SKM-1 (cell line): ENCODE measurements around the gene PAX8.

Experiments
- DNase-seq: peaks from one replicate; lab custom pipeline; 2025; ENCODE audit not compliant: unreplicated experiment; lab: John Stamatoyannopoulos, UW

PAX8 gene

DNA sequence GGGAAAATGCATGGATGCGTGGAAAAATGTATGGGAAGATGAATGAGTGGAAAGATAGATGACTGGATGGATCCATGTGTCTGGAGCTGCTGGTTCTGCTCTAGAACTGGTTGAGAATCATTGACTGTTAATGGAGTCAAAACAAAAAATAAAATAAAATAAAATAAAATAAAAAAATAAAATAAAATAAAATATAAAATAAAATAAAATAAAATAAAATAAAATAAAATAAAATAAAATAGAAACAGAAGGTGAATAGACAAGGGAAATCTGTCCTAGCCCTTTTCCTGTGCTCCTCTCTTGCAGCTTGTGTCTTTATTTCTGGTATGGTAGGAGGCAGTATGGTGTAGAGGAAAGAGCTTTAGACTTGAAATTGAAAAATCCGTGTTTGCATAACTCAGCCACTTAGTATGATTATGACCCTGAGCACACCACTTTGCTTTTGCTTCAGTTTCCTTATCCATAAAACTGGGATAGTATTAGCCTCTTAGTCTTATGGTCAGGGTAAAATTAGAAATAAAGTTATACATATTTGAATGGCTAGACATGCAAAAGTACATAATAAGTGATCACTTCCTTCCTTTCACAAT lies 54.0 kb downstream of the PAX8 start:
- DNase-seq, result no peak

DNA sequence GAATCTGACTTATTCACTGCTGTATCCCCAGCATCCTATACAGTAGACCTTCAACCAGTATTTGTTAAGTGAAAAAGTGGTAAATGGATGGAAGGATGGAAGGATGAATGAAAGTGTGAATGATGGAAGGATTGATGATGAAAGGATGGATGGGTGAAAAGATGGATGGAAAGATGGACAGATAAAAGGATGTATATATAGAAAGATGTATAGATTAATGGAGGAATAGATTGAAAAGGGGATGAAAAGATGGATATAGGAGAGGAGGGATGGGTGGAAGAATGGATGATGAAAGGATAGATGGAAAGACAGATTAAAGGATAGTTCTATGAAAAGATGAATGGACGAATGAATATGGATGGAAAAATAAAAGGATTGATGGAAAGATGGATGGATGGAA lies 54.9 kb downstream of the PAX8 start:
- no peak for DNase-seq

DNA sequence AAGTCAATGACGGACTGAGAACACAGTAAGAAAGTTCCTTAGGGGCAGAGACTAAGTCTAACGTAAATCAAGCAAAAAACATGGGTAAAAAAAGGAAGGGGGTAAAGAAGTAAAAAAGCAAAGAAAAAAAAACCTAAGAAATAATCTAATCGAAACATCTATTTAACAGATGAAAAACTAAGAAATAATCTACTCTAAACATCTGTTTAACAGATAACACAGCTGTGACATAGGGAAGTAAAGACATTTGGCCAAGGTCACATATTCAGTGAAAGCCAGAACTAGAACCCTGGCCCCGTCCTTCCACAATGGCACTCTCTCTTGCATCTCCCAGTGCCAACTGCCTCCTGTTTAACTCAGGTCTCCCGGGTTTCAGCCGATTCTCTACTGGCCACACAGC lies 56.9 kb downstream of the PAX8 start:
- no peak for DNase-seq

DNA sequence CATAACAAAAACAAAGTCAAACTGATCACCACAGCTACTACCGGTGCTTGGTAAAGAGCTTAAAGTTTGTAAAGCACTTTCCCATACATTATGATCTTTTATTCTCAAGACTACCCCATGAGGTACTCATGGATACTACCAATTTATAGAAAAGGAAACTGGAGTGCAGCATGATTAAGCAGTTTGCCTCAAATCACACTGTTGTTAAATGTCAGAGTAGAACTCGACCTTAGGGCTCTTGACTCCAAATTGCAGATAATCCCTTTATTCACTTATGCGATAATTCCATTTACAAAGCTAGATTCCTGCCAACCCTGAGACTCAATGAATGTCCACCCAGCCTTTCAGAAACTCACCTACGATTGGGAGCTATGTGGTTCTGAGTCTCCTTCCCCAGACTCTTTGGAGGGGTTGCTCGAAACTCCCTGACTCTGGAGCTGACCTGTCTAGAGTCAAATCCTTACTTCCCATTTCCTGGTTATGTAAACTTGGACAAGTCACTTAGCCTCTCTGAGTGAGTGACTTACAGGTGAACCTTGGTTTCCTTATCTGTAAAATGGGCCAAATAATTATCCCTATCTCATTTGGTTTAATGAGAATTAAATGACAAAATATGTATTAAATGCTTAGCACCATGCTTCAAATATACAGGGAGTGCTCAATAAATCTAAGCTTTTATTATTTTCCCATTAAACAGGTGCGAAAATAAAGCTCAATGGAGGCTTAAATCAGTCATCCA lies 57.6 kb downstream of the PAX8 start:
- DNase-seq, result no peak

DNA sequence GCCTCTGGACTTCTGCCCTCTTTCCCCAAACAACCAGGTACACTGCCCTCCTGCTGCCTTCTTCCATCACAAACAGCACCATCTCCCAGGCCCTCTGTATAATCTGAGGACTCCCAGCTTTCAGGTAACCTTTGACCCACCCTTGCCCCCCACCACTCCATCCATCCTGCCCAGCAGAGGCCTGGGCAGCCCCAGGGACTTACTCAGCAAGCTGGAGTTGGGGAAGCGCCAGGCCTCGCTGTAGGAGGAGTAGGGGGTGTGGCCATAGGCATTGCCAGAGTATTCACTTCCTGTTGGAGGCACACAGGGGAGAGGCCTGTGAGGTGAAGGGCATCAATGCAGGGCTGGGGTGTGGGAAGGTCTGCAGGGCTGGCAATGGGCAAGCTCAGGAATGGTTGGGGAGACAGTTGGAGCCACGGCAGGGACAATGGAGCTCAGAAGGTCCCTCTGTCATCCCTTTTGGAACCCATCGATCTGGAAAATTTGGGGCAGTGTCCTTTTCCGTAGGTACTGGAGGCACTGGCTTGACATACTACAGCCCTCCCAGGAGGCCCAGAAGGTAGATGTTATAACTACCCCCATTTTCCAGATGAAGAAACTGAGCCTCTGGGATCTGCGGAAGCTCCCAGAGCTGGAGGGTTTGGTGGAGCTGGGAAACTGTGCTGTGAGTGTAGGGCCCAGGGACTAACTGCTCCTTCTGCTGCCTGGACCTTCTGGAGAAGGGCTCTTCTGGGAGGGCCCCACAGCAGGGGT lies 58.7 kb downstream of the PAX8 start:
- no peak for DNase-seq

DNA sequence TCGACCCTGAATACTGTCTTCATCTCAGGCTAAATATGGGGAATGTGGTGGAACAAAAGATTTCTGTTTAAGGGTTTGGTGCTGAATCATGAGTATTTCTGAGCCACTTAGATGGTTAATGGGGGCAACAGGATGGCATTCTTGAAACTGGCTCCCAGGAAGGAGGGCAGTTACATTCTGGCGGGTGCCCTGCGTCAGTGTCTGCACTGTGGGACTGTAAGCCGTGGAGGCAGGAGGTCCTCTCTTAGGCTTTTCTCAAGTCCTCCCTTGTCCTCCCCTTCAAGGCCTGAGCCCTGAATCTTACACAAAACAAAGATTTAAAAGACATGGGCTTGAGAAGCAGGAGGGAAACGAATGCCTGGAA lies 59.2 kb downstream of the PAX8 start:
- no peak for DNase-seq

DNA sequence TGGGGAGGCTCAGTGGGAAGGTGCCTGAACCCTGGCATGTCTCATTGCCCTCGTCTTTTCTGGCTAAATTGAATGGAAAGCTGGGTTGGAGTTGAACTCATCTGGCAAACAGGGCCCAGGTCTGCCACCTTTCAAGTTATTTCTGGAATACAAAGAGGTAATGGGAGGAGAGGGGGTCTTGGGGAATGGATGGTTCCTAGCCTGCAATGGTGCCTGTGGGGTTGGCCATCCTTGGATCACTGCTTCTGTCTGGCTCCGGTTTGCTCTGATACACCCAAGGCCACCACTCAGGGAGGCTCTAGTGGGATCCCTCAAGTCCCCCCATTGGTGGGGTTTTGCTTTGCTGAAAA lies 59.7 kb downstream of the PAX8 start:
- no peak for DNase-seq

DNA sequence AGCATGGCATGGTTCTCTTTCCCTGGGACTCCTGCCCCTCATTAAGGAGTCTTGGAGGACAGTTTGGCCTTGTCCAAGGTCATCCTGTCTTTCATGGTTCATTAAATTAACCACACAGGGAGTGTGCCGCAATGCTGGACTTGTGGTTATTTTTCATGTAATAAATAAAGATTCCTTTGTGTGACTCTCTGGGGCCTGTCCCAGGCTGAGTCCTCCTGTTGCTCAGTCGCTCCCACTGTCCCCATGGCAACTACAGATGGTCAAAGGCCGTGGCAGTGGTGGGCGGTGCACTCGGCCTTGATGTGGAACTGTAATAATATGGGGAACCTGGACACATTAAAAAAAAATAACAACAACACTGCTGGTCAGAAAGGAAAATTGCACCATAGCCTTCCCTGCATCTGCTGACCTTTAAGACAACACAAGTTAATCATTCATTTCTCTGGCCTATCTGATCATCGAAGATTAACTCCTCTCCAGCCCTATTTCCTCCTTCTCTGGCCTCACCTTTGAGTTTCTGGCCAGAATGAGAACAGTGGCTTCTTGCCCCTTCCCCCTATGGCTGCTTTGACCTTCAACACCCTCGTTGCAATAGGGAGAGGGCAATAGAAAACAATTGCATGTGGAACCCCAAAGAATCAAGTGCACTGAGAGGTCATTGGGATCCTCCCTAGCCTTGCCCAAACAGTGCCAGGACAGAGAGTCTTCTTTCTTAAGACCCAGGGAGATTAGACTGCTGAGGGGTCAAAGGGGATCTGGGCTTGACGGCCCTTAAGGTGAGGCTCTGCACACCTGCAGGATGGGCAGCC lies 60.2 kb downstream of the PAX8 start:
- DNase-seq, result no peak

DNA sequence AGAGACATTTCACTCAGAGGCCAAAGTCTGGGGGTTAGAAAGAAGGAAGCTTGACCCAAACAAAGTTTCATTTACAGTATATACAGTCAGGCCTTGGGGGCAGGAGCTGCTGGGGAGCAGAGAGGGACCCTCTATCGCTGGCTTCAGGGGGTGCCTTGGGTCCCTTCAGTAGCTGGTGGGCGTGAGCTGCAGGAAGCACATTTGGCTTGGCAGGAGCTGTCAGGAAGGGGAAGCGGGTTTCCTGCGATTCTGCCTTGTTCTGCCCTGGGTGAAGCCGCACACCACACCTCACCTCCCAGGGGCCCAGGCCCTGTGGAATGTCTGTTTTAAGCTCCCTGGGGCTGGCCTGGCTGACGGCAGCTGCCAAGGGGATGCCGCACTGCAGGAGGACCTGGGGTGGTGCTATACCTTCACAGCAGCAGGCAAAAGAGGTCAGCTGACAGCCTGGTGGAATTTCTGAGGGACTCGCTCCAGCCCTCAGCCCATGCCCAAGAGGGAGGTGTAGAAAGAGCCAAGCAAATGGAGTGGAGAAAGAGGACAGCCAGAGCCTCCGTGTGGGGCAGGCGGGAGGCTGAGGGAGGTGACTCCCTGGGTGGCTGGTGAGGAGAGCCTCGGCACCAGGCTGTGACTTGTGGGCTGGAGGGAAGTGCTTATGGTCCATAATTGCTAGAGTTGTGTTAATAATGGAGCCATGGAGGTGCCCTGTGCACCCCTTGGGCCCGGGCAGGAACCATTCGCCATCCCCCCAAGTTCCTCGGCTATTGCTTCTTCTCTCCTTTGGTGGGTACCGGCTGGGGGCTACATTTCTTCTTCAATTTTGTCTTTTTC lies 61.1 kb downstream of the PAX8 start:
- DNase-seq, result peak; percentile 9

DNA sequence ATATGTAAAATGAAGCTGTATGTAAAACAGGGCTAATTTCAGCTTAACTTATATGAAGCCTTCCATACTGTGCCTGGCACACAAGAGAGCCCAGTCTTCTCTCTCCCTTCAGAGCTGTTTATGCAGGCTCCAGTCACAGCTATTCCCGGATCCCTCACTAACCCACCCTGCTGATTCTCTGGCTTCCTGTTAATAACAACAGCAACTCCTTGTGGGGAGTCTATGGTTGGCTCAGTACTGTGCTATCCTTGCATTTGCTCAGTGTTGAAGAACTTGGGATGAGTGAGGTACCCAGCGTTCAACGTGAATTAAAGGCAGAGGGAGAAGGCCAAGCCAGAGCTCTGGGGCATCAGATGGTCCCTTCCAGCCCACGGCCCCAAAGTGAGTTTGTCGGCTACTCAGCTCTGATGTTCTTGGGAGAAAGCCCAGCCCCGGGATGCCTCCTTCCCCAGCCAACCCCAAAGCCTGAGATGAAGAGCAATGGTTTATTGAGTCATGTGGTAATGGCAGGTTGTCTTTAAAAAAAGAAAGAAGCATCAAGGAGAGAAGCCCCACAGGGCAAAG lies 61.7 kb downstream of the PAX8 start:
- no peak for DNase-seq

DNA sequence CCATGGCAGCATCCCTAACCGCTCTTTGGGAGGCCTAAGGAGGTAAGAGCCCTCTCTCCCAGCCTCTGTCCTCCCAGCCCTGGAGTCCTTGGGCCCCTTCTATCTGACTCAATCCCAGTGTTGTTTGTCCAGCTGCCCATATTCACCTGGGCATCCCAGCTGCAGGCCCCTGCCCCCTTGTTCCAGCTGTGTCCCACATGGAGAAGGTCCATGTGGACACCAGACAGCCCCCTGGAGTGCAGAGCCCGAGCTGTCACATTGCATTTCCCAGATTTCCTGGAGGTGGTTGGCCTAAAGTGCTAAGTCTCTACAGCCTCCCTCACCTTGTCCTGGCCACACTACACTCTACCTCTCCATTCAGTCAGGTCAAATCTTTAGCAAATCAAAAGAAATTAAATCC lies 62.4 kb downstream of the PAX8 start:
- DNase-seq, result no peak

DNA sequence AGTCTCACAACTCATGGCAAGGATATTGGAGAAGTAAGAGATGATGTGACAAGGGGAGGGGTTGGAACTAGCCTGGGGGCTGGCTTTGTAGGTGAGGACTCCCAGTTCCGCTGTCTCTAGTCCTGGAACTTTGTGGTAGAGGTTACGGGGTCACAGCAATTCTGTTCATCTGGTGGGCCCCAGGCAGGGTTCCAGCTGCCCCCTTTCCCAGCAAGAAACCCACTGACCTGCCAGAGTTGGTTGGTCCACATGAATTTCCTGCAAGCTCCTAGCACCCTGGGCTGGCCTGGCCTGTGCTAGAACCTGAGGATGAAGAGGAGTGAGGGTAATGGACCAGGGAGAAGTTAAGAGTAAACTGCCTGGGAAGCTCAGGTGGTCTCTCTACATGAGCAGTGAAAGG lies 63.7 kb downstream of the PAX8 start:
- no peak for DNase-seq

DNA sequence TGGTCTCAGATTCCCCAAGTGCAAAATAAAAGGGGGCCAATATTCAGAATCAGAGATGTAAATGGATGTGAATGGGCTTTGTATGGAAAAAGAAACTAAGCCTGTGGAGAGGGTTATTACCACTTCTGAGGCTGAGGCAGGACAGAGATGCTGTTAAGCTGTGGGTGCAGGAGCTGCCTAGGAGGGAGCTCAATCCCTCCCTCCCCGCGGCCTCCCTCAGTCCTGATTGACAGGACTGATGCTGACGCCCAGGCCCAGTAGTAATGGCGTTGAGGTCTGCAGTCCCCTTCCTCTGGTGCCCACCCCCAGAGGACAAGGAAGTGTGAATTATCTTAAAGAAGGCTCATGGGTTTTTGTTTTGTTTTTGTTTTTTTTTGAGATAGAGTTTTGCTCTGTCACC lies 64.6 kb downstream of the PAX8 start:
- DNase-seq, result no peak

DNA sequence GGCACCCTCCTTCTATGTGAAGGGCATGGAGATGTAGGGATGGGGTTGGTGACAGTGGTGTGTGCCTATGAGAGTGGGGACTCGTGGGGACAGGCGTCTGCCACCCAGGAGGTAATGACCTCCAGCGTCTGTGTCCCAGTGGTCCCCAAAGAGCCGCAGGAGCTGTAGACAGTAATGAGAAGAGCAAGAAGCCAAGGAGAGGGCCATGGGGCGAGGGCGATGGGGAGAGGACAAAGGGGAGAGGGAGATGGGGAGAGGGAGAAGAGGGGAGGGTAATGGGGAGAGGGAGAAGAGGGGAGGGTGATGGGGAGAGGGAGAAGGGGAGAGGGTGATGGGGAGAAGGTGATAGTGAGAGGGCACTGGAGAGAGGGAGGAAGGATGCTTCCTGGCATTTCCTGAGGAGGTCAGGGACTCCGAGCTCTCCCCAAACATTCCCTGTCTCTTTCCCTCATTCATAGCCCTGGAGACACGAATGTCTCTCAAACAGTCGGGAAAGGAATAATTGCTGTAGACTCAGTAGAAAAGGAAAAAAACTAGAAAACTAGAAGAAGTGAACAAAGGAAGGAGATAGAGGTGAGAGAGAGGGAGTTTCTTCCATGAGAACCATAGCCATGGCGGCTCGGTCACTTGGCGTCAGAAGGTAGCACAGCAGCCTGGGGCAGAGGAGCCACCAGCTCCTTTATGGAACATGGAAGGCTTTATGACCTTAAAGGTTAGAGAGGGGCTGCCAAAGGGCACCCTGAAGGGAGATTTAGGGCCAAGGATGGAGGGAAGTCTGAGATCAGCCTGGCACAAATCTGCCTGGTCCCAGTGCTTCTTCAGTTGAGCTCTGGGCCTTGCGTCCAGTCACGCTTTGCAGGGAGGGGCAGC lies 65.4 kb downstream of the PAX8 start:
- no peak for DNase-seq

DNA sequence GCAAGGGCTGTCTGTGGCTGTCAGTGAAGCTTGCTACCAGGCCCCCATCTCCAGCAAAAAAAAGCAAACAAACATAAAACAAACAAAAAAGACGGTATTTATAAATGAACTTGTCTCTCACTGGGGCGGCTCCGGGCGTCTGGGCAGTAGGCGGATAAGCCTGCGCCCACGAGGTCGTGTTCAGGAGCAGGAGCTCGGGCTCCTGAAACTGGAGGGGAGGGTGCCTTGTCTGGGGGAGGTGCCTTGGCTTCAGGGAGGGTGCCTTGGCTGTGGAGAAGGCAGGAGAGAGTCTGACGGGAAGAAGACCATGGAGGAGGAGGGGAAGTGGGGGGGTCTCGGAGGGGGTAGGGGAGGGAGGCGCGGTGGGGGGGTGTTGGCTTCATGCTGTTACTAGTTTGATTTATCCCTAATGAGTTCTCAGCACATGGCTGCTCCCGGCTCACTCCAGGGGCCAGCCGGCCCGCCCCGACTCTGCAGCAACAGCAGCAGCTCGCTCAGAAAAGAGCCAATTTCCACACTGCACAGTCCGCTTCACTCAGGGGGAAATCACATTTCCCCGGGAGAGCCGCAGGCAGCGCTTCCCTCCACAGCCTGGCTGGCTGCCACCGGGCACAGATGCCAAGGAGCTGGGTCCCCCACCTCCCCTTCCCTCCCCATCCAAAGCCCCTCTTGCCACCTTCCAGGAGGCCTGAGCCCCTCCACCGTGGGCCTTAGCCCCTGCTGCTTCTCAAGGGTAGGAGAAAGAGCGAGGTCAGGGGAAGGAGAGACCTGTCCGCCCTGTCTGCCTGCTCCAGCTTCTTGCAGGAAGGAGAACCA lies 66.3 kb downstream of the PAX8 start:
- DNase-seq, result no peak

DNA sequence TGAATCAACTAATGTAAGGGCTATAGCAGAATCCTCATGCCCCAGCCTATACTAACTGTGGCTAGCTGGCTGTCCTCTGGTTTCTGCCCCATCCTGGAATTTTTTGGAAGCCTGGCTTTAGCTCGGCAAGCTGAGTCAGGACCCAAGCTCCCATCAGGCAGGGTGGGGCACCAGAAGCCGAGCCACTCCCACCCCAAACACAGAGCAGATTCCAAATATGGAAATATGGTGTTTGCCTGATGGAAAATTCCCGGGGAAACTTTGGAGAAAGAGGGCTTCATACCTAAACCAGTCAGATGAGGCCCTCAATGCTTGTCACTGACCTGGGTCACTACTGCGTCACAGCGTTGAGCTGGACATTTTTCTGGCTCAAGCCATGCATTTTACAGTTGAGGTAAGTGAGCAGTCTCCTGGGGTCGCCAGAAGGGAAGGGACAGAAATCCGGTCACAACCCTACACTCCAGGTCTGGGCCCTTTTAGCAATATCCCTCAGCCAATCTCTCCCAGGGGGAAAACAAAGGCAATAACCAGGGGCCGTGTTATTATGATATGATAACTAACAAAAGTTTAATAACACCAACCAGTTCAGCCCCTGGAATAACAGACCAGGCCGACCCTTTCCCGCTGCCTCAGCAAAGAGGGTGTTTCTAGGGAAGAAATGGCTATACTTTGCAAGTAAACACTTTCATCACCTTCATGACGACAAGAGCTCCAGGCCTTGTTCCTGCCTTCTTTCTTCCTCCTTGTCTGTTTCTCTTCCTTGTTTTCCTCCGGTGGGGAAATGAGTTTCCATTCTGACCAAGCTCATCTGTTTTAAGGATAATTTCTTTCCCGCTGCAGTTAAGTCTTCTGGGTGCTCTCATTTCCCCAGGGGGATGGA lies 67.3 kb downstream of the PAX8 start:
- no peak for DNase-seq

DNA sequence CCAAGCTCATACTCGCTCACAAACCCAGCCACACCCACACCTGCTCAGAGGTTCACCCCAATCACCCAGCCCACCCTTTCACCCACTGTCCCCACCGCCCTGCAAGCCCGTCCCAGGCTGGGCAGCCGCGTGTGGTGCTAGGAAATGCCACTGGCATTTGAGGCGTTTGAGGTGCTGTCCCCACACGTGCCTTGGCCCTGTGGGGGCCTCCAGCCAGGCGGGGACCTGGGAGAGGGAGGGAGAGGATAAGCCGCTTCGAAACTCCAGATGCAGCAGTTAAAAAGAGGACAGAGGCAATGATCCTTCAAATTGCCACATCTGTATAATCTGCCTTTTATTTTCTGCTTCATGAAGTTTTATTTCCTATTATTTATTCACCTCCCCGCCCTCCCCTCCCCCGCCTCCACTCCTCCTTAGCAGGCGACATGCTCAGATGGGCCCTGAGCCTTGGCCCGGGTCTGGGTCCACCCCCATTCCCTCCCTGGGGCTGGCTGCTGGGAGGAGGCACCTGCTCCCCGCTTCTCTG lies 69.0 kb downstream of the PAX8 start:
- DNase-seq, result no peak
